HCT116 (cell line): ENCODE data around the gene SUN3.

Source experiments
- ATF3 ChIP-seq: IDR thresholded peaks from 2 replicates; pipeline ENCODE4 v1.6.1; 2012
- CEBPB ChIP-seq: IDR thresholded peaks from 2 replicates; pipeline ENCODE4 v1.6.1; 2012; ENCODE audit warnings: low read depth
- FOSL1 ChIP-seq: IDR thresholded peaks from 2 replicates; pipeline ENCODE4 v1.6.1; 2012; ENCODE audit warnings: low read depth
- JUND ChIP-seq: IDR thresholded peaks from 2 replicates; pipeline ENCODE4 v1.6.1; 2012
- POLR2AphosphoS5 ChIP-seq: IDR thresholded peaks from 2 replicates; pipeline ENCODE4 v1.6.1; 2011; ENCODE audit warnings: mild to moderate bottlenecking, low read depth, low read length, moderate library complexity
- RAD21 ChIP-seq: IDR thresholded peaks from 2 replicates; pipeline ENCODE4 v1.6.1; 2012; ENCODE audit warnings: low read depth, mild to moderate bottlenecking
- TCF7L2 ChIP-seq: IDR thresholded peaks from 2 replicates; pipeline ENCODE4 v1.7.0; 2011; ENCODE audit warnings: borderline replicate concordance, inconsistent platforms; ENCODE audit not compliant: insufficient read depth, insufficient read length; ENCODE audit errors: extremely low read depth
- ZFX ChIP-seq: fragments of 450-650 bp; IDR thresholded peaks from 2 replicates; pipeline ENCODE4 v1.6.1; 2017
- ZNF274 ChIP-seq: fragments of 200-500 bp; sonication (Bioruptor generic); IDR thresholded peaks from 2 replicates; pipeline ENCODE4 v1.6.1; 2014; ENCODE audit warnings: mild to moderate bottlenecking, low read depth, low read length, inconsistent platforms
- TF ChIP-seq, protein P1 (sequence below), 3 experiments: fragments of 200-600 bp in 1 of 3; sonication (generic) in 1 of 3; IDR thresholded peaks in 2 of 3; conservative IDR thresholded peaks in 1 of 3; 2 replicates each; pipeline ENCODE4 v1.5.1; 2012 to 2017; ENCODE audit warnings: low read depth in 2 of 3, low read length in 2 of 3, antibody characterized with exemption in 1 of 3, borderline replicate concordance in 1 of 3, control low read depth in 1 of 3, mild to moderate bottlenecking in 1 of 3, mixed read lengths in 1 of 3, mixed run types in 1 of 3, moderate library complexity in 1 of 3; ENCODE audit not compliant: insufficient read depth in 1 of 3
- TF ChIP-seq, protein P2 (sequence below): IDR thresholded peaks from 2 replicates; pipeline ENCODE4 v1.6.1; 2011; ENCODE audit warnings: mild to moderate bottlenecking, low read length, moderate library complexity; ENCODE audit not compliant: insufficient replicate concordance; ENCODE audit errors: extremely low read depth
- TF ChIP-seq, protein P3 (sequence below): IDR thresholded peaks from 2 replicates; pipeline ENCODE4 v1.6.1; 2012

- TF ChIP-seq, protein P1, sequence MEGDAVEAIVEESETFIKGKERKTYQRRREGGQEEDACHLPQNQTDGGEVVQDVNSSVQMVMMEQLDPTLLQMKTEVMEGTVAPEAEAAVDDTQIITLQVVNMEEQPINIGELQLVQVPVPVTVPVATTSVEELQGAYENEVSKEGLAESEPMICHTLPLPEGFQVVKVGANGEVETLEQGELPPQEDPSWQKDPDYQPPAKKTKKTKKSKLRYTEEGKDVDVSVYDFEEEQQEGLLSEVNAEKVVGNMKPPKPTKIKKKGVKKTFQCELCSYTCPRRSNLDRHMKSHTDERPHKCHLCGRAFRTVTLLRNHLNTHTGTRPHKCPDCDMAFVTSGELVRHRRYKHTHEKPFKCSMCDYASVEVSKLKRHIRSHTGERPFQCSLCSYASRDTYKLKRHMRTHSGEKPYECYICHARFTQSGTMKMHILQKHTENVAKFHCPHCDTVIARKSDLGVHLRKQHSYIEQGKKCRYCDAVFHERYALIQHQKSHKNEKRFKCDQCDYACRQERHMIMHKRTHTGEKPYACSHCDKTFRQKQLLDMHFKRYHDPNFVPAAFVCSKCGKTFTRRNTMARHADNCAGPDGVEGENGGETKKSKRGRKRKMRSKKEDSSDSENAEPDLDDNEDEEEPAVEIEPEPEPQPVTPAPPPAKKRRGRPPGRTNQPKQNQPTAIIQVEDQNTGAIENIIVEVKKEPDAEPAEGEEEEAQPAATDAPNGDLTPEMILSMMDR (IDR thresholded peaks at IDR 0.05 in 2 of 3, conservative IDR thresholded peaks at IDR 0.05 in 1 of 3; ENCODE audit: borderline replicate concordance in 1 of 3, insufficient read depth in 1 of 3, low read depth in 2 of 3, low read length in 2 of 3) = no peak
- TF ChIP-seq POLR2AphosphoS5 (no peak), FOSL1 (no peak), TCF7L2 (no peak), ZNF274 (no peak), JUND (no peak), ATF3 (no peak), CEBPB (no peak), RAD21 (no peak), ZFX (no peak)
- TF ChIP-seq, protein P2, sequence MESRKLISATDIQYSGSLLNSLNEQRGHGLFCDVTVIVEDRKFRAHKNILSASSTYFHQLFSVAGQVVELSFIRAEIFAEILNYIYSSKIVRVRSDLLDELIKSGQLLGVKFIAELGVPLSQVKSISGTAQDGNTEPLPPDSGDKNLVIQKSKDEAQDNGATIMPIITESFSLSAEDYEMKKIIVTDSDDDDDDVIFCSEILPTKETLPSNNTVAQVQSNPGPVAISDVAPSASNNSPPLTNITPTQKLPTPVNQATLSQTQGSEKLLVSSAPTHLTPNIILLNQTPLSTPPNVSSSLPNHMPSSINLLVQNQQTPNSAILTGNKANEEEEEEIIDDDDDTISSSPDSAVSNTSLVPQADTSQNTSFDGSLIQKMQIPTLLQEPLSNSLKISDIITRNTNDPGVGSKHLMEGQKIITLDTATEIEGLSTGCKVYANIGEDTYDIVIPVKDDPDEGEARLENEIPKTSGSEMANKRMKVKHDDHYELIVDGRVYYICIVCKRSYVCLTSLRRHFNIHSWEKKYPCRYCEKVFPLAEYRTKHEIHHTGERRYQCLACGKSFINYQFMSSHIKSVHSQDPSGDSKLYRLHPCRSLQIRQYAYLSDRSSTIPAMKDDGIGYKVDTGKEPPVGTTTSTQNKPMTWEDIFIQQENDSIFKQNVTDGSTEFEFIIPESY = no peak
- TF ChIP-seq, protein P3, sequence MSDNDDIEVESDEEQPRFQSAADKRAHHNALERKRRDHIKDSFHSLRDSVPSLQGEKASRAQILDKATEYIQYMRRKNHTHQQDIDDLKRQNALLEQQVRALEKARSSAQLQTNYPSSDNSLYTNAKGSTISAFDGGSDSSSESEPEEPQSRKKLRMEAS = no peak
These were observed 71.8 kb downstream of the SUN3 start for GRCh38 chr7:47957156-47957555.
